ENCODE results near the gene FTSJ3.
A peak's percentile ranks its signal among the peaks of the same experiment; 100 is the strongest.

FTSJ3 gene

DNA sequence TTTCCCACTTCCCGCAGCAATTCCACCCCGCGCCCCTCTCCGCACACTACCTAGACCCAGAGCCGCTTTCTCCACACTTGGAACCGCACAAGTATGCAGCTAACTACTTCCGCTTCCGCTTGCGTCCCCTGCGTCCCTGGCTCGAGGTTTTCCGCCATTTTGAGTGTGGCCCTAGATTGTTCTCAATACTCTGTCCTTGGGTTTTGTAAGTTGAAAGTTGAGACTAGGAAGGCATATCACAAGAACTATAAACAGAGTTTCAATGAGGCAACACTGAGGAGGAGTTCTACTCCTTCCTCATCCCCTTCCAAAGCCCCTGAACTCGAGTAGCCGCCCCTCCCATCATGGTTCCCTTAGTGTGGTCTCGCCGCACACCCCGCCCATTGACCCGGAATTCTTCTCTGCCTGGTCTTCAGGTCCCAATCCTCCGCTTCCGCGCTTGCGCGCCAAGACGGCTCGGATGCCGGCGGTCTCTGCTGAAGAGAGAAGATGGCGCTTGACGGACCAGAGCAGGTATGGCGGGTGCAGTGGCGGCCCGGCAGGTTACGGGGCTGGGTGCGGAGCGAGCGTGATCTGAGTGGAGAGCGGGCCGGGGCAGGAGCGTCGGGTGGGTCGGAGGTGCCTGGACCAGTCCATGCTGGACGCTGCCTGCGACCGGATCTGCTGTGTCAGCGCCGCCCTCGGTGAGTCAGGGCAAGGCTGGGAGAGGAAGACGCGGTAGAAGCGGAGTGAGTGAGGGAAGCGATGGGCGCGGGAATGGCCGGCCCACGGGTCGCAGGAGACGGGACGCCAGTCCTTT, at the start of gene FTSJ3, which contains the start of gene PSMC5 (continued):
- TF ChIP-seq, protein P1, sequence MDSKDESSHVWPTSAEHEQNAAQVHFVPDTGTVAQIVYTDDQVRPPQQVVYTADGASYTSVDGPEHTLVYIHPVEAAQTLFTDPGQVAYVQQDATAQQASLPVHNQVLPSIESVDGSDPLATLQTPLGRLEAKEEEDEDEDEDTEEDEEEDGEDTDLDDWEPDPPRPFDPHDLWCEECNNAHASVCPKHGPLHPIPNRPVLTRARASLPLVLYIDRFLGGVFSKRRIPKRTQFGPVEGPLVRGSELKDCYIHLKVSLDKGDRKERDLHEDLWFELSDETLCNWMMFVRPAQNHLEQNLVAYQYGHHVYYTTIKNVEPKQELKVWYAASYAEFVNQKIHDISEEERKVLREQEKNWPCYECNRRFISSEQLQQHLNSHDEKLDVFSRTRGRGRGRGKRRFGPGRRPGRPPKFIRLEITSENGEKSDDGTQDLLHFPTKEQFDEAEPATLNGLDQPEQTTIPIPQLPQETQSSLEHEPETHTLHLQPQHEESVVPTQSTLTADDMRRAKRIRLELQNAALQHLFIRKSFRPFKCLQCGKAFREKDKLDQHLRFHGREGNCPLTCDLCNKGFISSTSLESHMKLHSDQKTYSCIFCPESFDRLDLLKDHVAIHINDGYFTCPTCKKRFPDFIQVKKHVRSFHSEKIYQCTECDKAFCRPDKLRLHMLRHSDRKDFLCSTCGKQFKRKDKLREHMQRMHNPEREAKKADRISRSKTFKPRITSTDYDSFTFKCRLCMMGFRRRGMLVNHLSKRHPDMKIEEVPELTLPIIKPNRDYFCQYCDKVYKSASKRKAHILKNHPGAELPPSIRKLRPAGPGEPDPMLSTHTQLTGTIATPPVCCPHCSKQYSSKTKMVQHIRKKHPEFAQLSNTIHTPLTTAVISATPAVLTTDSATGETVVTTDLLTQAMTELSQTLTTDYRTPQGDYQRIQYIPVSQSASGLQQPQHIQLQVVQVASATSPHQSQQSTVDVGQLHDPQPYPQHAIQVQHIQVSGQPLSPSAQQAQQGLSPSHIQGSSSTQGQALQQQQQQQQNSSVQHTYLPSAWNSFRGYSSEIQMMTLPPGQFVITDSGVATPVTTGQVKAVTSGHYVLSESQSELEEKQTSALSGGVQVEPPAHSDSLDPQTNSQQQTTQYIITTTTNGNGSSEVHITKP (tag by site-specific recombination; IDR thresholded peaks at IDR 0.05): peak; percentile 74; the same call in 1 of the 2 replicates
- peak; percentile 82 for TF ChIP-seq ZFP37 (tag by site-specific recombination; IDR thresholded peaks at IDR 0.05)
- no peak for TF ChIP-seq ZNF121 (tag by site-specific recombination; IDR thresholded peaks at IDR 0.05)
- TF ChIP-seq, protein P2, sequence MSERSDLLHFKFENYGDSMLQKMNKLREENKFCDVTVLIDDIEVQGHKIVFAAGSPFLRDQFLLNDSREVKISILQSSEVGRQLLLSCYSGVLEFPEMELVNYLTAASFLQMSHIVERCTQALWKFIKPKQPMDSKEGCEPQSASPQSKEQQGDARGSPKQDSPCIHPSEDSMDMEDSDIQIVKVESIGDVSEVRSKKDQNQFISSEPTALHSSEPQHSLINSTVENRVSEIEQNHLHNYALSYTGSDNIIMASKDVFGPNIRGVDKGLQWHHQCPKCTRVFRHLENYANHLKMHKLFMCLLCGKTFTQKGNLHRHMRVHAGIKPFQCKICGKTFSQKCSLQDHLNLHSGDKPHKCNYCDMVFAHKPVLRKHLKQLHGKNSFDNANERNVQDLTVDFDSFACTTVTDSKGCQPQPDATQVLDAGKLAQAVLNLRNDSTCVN (tag by site-specific recombination; optimal IDR thresholded peaks at IDR 0.05): peak; percentile 52
- TF ChIP-seq, protein P3, sequence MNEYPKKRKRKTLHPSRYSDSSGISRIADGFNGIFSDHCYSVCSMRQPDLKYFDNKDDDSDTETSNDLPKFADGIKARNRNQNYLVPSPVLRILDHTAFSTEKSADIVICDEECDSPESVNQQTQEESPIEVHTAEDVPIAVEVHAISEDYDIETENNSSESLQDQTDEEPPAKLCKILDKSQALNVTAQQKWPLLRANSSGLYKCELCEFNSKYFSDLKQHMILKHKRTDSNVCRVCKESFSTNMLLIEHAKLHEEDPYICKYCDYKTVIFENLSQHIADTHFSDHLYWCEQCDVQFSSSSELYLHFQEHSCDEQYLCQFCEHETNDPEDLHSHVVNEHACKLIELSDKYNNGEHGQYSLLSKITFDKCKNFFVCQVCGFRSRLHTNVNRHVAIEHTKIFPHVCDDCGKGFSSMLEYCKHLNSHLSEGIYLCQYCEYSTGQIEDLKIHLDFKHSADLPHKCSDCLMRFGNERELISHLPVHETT (tag by site-specific recombination; IDR thresholded peaks at IDR 0.05): peak; percentile 78; the same call in 1 of the 2 replicates
- peak; percentile 91 for TF ChIP-seq ZNF629 (tag by site-specific recombination; IDR thresholded peaks at IDR 0.05)
- TF ChIP-seq ZFHX2 (tag by site-specific recombination; conservative IDR thresholded peaks at IDR 0.05): peak; percentile 39; the same call in 1 of the 2 replicates
- TF ChIP-seq SCRT1 (tag by site-specific recombination; IDR thresholded peaks at IDR 0.05; ENCODE audit: borderline replicate concordance): no peak
- TF ChIP-seq ZXDB (tag by site-specific recombination; IDR thresholded peaks at IDR 0.05): peak; percentile 92
- TF ChIP-seq ZNF530 (tag by site-specific recombination; IDR thresholded peaks at IDR 0.05; ENCODE audit: low read depth): no peak
- TF ChIP-seq SP3 (tag by site-specific recombination; IDR thresholded peaks at IDR 0.05): peak; percentile 99
- TF ChIP-seq ZEB2 (tag by site-specific recombination; IDR thresholded peaks at IDR 0.05): peak; percentile 57; the same call in 1 of the 2 replicates
- TF ChIP-seq EGR2 (tag by site-specific recombination; IDR thresholded peaks at IDR 0.05; ENCODE audit: low read depth): 0 out of 2 replicates have a peak, but pooled peaks have one; percentile 23
- TF ChIP-seq, protein P4, sequence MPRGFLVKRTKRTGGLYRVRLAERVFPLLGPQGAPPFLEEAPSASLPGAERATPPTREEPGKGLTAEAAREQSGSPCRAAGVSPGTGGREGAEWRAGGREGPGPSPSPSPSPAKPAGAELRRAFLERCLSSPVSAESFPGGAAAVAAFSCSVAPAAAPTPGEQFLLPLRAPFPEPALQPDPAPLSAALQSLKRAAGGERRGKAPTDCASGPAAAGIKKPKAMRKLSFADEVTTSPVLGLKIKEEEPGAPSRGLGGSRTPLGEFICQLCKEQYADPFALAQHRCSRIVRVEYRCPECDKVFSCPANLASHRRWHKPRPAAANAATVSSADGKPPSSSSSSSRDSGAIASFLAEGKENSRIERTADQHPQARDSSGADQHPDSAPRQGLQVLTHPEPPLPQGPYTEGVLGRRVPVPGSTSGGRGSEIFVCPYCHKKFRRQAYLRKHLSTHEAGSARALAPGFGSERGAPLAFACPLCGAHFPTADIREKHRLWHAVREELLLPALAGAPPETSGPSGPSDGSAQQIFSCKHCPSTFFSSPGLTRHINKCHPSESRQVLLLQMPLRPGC (tag by site-specific recombination; IDR thresholded peaks at IDR 0.05): peak; percentile 41; the same call in 1 of the 2 replicates
- peak; percentile 88 for TF ChIP-seq ZNF76 (tag by site-specific recombination; IDR thresholded peaks at IDR 0.05; ENCODE audit: borderline replicate concordance, low read depth)
- peak; percentile 63; the same call in 1 of the 2 replicates for TF ChIP-seq ZBTB20 (tag by site-specific recombination; IDR thresholded peaks at IDR 0.05)
- TF ChIP-seq ZNF626 (tag by site-specific recombination; IDR thresholded peaks at IDR 0.05): no peak
- peak; percentile 95 for TF ChIP-seq KLF9 (tag by site-specific recombination; IDR thresholded peaks at IDR 0.05; ENCODE audit: low read depth)
- peak; percentile 99 for TF ChIP-seq YY1 (tag by site-specific recombination; IDR thresholded peaks at IDR 0.05)
- TF ChIP-seq KLF1 (tag by site-specific recombination; IDR thresholded peaks at IDR 0.05): peak; percentile 30; the same call in 1 of the 2 replicates
- TF ChIP-seq ZNF660 (tag by site-specific recombination; IDR thresholded peaks at IDR 0.05): peak; percentile 18; the same call in 1 of the 2 replicates
- TF ChIP-seq ZNF843 (tag by site-specific recombination; IDR thresholded peaks at IDR 0.05): peak; percentile 9; the same call in 1 of the 2 replicates
- 0 out of 2 replicates have a peak, but pooled peaks have one; percentile 35 for TF ChIP-seq REPIN1 (tag by site-specific recombination; IDR thresholded peaks at IDR 0.05; ENCODE audit: low read depth)
- no peak for TF ChIP-seq HOXD13 (CRISPR knock-in tag; IDR thresholded peaks at IDR 0.05; ENCODE audit: borderline replicate concordance)
- peak; percentile 85 for TF ChIP-seq ZBTB21 (tag by site-specific recombination; IDR thresholded peaks at IDR 0.05)
- TF ChIP-seq YY2 (tag by site-specific recombination; IDR thresholded peaks at IDR 0.05): peak; percentile 96
- TF ChIP-seq, protein P5, sequence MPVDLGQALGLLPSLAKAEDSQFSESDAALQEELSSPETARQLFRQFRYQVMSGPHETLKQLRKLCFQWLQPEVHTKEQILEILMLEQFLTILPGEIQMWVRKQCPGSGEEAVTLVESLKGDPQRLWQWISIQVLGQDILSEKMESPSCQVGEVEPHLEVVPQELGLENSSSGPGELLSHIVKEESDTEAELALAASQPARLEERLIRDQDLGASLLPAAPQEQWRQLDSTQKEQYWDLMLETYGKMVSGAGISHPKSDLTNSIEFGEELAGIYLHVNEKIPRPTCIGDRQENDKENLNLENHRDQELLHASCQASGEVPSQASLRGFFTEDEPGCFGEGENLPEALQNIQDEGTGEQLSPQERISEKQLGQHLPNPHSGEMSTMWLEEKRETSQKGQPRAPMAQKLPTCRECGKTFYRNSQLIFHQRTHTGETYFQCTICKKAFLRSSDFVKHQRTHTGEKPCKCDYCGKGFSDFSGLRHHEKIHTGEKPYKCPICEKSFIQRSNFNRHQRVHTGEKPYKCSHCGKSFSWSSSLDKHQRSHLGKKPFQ (tag by site-specific recombination; IDR thresholded peaks at IDR 0.05): no peak
- peak; percentile 96 for TF ChIP-seq ZNF600 (tag by site-specific recombination; IDR thresholded peaks at IDR 0.05)
- no peak for TF ChIP-seq HOXA7 (CRISPR knock-in tag; IDR thresholded peaks at IDR 0.05; ENCODE audit: borderline replicate concordance)
- peak; percentile 7; the same call in 1 of the 2 replicates for TF ChIP-seq ZNF623 (tag by site-specific recombination; IDR thresholded peaks at IDR 0.05)
- TF ChIP-seq ZNF354C (tag by site-specific recombination; IDR thresholded peaks at IDR 0.05; ENCODE audit: borderline replicate concordance, low read depth): no peak

Data from HEK293 (cell line).